Measurements from ENCODE around the gene UNC13D. TPM values are rescaled to one million over a fixed set of nuclear protein-coding genes. Genes with fewer than 3 reads are reported as not detected.

UNC13D gene
- total RNA-seq, 1 donor from 2014 or later: 32.7 TPM

DNA sequence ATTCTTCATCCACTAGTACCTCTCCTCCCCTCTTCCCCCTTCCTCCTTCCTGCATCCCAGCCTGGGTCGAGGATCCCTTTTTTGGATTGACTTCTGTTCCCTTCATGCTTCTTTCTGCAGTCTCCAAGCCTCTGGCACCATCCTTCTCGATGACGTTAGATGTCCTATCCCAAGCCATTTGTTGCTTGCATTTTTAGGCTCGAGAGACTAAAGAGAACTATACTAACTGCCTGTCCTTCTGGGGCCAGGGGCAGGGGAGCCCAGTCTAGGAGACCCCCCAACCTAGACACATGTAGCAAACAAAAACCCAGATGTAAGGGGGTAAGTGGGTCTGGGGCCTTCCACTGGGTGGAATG, 35.7 kb downstream of the UNC13D start:
- H3K27ac ChIP-seq: peak overlapping the region; percentile 88
- TF ChIP-seq POLR2AphosphoS5 (IDR thresholded peaks at IDR 0.05; ENCODE audit: insufficient read depth in 1 of 2, low read depth in 1 of 2) (no peak), POLR2A (IDR thresholded peaks at IDR 0.05) (no peak)
- TF ChIP-seq, protein P1, sequence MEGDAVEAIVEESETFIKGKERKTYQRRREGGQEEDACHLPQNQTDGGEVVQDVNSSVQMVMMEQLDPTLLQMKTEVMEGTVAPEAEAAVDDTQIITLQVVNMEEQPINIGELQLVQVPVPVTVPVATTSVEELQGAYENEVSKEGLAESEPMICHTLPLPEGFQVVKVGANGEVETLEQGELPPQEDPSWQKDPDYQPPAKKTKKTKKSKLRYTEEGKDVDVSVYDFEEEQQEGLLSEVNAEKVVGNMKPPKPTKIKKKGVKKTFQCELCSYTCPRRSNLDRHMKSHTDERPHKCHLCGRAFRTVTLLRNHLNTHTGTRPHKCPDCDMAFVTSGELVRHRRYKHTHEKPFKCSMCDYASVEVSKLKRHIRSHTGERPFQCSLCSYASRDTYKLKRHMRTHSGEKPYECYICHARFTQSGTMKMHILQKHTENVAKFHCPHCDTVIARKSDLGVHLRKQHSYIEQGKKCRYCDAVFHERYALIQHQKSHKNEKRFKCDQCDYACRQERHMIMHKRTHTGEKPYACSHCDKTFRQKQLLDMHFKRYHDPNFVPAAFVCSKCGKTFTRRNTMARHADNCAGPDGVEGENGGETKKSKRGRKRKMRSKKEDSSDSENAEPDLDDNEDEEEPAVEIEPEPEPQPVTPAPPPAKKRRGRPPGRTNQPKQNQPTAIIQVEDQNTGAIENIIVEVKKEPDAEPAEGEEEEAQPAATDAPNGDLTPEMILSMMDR (IDR thresholded peaks at IDR 0.05): no peak
- H3K36me3 ChIP-seq: peaks cover 0 to 31% of the 10 kb centered on the region in 2 donors
- H3K4me1 ChIP-seq: peaks cover 53% of the 10 kb centered on the region
- H3K9me3 ChIP-seq: no peaks in the 10 kb centered on the region
- no peaks in the 10 kb centered on the region for H3K27me3 ChIP-seq
- H3K4me3 ChIP-seq: no peak overlapping the region
- no peak for DNase-seq (ENCODE audit: extremely low spot score in 2 of 2)
- intact Hi-C loops (cut with DNase I): no loop called here

DNA sequence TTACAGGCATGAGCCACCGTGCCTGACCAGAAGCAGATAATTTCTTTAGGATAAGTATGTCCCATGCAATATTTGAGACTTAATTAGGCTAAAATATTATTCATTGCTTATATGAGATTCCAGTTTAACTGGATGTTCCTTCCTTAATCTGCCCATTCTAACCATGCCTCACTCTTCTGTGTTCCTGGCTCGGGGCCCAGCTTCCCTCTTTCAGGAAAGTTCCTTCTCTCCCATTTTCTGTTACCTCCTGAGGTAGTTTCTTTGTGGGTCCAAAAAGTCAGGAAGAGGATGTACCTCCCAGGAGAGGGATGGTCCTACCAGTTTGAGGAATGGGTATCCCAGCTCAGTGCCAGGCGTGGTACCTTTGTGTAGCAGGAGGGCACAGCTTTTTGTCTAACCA, 36.3 kb downstream of the UNC13D start:
- H3K36me3 ChIP-seq: peaks cover 0 to 24% of the 10 kb centered on the region in 2 donors
- peaks cover 46% of the 10 kb centered on the region for H3K4me1 ChIP-seq
- no peaks in the 10 kb centered on the region for H3K27me3 ChIP-seq
- TF ChIP-seq, protein P1 (IDR thresholded peaks at IDR 0.05): no peak
- peak in 1 of 2 donors; percentile 7 for TF ChIP-seq POLR2AphosphoS5 (IDR thresholded peaks at IDR 0.05; ENCODE audit: insufficient read depth in 1 of 2, low read depth in 1 of 2)
- H3K9me3 ChIP-seq: no peaks in the 10 kb centered on the region
- H3K4me3 ChIP-seq: no peak overlapping the region
- DNase-seq (ENCODE audit: extremely low spot score in 2 of 2): no peak
- peak overlapping the region; percentile 88 for H3K27ac ChIP-seq
- intact Hi-C loops (cut with DNase I): no loop called here

DNA sequence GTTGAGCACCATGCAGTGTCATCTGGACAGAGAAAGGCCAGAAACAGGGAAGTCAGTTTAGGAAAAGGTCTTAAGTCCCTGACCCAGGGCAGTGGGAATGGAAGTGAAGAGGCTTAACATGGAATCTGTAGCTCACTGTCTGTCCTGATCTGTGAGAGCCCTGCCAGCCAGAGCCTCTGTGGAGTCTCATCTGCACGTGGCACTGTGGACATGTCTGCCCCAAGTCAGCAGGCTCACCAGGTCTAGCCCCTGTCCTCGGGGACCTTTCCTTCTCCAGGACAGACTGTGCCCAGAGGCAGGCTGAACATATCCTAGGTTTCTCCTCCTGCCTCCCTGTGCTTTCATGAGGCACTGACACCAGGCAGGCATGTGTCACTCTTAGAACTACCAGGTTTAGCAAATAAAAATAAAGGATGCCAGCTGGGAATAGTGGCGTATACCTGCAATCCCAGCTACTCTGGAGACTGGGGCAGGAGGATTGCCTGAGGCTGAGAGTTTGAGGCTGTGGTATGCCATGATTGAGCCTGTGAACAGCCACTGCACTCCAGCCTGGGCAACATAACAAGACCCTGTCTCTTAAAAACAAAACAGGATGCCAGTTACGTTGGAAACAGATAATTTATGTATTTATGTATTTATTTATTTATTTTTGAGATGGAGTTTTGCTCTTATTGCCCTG, 37.2 kb downstream of the UNC13D start:
- TF ChIP-seq, protein P1 (IDR thresholded peaks at IDR 0.05): no peak
- TF ChIP-seq POLR2A (IDR thresholded peaks at IDR 0.05) (no peak), POLR2AphosphoS5 (IDR thresholded peaks at IDR 0.05; ENCODE audit: insufficient read depth in 1 of 2, low read depth in 1 of 2) (no peak)
- no peaks in the 10 kb centered on the region for H3K9me3 ChIP-seq
- H3K27ac ChIP-seq: peak overlapping the region; percentile 88
- no peak overlapping the region for H3K4me3 ChIP-seq
- peaks cover 37% of the 10 kb centered on the region for H3K4me1 ChIP-seq
- H3K36me3 ChIP-seq: peaks cover 0 to 15% of the 10 kb centered on the region in 2 donors
- intact Hi-C loops (cut with DNase I): no loop called here
- DNase-seq (ENCODE audit: extremely low spot score in 2 of 2): no peak
- no peaks in the 10 kb centered on the region for H3K27me3 ChIP-seq

DNA sequence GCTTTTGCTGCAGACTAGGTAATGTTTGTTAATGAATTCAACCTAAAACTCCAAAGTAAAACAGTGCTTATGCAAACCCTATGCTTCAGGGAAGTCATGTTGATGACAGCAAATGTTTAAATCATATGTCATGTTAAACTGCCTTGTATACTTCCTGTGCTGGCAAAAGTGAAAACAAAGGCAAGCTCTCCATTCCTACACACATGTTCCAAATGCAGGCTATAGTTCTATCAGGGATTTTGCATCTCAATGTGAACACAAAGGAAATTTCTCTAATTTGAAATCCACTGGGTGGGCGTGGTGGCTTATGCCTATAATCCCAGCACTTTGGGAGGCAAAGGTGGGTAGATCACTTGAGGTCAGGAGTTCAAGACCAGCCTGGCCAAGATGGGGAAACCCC, 40.3 kb downstream of the UNC13D start:
- Histone ChIP-seq H3K4me1 (peaks cover 18% of the 10 kb centered on the region), H3K36me3 (peaks cover 0 to 7% of the 10 kb centered on the region in 2 donors), H3K9me3 (no peaks in the 10 kb centered on the region), H3K4me3 (no peak overlapping the region), H3K27me3 (no peaks in the 10 kb centered on the region), H3K27ac (no peak overlapping the region)
- intact Hi-C loops (cut with DNase I): no loop called here
- DNase-seq (ENCODE audit: extremely low spot score in 2 of 2): no peak
- TF ChIP-seq POLR2AphosphoS5 (IDR thresholded peaks at IDR 0.05; ENCODE audit: insufficient read depth in 1 of 2, low read depth in 1 of 2) (no peak), POLR2A (IDR thresholded peaks at IDR 0.05) (no peak)
- TF ChIP-seq, protein P1 (IDR thresholded peaks at IDR 0.05): no peak

DNA sequence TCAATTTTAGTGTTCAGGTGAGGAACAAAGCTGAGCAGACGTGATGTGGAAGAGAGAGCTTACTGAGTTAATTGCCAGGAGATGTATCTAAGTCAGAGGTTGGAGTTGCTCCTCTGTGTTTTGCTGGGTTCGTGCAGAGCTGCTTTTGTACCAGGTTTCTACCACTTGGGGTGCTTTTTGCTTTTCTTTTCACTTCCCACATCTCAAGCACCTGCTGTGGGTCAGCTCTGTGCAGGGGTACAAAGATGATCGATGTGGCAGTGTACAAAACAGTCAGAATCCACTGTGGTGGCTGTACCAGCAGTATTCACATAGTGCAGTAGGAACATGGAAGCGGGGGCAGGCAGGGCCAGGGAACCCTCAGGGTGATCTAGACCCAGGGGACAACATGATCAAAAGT, 44.8 kb downstream of the UNC13D start:
- no peaks in the 10 kb centered on the region for H3K9me3 ChIP-seq
- H3K27ac ChIP-seq: no peak overlapping the region
- H3K27me3 ChIP-seq: no peaks in the 10 kb centered on the region
- DNase-seq (ENCODE audit: extremely low spot score in 2 of 2): no peak
- intact Hi-C loops (cut with DNase I): no loop called here
- peaks cover 0 to 14% of the 10 kb centered on the region in 2 donors for H3K36me3 ChIP-seq
- no peaks in the 10 kb centered on the region for H3K4me1 ChIP-seq
- TF ChIP-seq, protein P1 (IDR thresholded peaks at IDR 0.05): no peak
- TF ChIP-seq POLR2A (IDR thresholded peaks at IDR 0.05): no peak
- no peak for TF ChIP-seq POLR2AphosphoS5 (IDR thresholded peaks at IDR 0.05; ENCODE audit: insufficient read depth in 1 of 2, low read depth in 1 of 2)
- H3K4me3 ChIP-seq: no peak overlapping the region
